Gastrocnemius medialis (tissue), 4 donors: ENCODE data around the gene FHOD3.

Experiments used
- POLR2A ChIP-seq, 2 donors: fragments of 450-650 bp; IDR thresholded peaks; one replicate each; pipeline ENCODE4 v1.6.1; 2017; ENCODE audit warnings: antibody characterized with exemption in 2 of 2, mild to moderate bottlenecking in 2 of 2, moderate library complexity in 2 of 2
- TF ChIP-seq, protein P1 (sequence below), 5 experiments: fragments of 450-650 bp in 3 of 5; fragments of 200-600 bp in 2 of 5; sonication (generic) in 2 of 5; IDR thresholded peaks in 4 of 5; conservative IDR thresholded peaks in 1 of 5; 1 replicate in 4 of 5; 2 replicates in 1 of 5; pipeline ENCODE4 v1.5.1; 2016 to 2019; ENCODE audit warnings: antibody characterized with exemption in 5 of 5, mild to moderate bottlenecking in 3 of 5, moderate library complexity in 3 of 5

DNA sequence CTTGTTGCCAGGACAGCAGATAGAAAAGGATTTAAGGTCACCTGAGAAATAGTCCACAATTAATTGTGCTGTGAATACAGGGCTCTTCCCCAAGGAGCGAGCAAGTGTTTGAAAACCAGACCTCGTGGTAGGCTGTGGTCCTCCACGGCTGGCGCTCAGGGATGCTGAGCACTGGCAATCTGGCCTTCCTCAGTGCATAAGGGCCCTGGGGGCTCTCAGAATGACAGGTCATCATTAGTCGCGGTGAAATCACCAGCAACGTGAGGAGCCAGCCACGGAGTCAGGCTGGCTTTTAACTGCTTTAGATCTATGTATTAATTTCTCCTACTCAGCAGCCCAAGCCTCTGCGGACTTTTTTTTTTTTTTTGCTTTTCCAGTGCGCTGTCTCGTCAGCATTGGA lies 148.5 kb downstream of the FHOD3 start:
- TF ChIP-seq POLR2A (IDR thresholded peaks at IDR 0.05), result no peak
- TF ChIP-seq, protein P1, sequence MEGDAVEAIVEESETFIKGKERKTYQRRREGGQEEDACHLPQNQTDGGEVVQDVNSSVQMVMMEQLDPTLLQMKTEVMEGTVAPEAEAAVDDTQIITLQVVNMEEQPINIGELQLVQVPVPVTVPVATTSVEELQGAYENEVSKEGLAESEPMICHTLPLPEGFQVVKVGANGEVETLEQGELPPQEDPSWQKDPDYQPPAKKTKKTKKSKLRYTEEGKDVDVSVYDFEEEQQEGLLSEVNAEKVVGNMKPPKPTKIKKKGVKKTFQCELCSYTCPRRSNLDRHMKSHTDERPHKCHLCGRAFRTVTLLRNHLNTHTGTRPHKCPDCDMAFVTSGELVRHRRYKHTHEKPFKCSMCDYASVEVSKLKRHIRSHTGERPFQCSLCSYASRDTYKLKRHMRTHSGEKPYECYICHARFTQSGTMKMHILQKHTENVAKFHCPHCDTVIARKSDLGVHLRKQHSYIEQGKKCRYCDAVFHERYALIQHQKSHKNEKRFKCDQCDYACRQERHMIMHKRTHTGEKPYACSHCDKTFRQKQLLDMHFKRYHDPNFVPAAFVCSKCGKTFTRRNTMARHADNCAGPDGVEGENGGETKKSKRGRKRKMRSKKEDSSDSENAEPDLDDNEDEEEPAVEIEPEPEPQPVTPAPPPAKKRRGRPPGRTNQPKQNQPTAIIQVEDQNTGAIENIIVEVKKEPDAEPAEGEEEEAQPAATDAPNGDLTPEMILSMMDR (IDR thresholded peaks at IDR 0.05 in 4 of 5, conservative IDR thresholded peaks at IDR 0.05 in 1 of 5), result no peak
